K562 treated with DMSO at 1 percent for 12 hours (cell line): ENCODE results near the gene POU3F3. TPM values are rescaled to one million over a fixed set of nuclear protein-coding genes. Genes with fewer than 3 reads are reported as not detected.

ENCODE experiments used
- total RNA-seq: library from RNA; unstranded; fragments of 300-600 nt; gene quantifications from 2 replicates; pipeline ENCODE4 v1.2.3, GENCODE V29; 2022; ENCODE audit not compliant: insufficient read depth

Gene POU3F3
- not detected in 2 replicates for total RNA-seq

GRCh38 chr2:104853534-104854497 is at the start of gene POU3F3:
Gene POU3F3, plus strand, starts transcription at chr2:104854115. Its CDS starts 1,396 bp downstream, at chr2:104855511.

Other genes starting within 250 kb of the POU3F3 start
- gene MRPS9, start 184.0 kb downstream of the POU3F3 start, total RNA-seq, result 27.7 and 37.1 TPM in 2 replicates